NT2/D1 (cell line): ENCODE results near the gene SLC6A19.

ENCODE experiments used
- DNase-seq: peaks from one replicate; pipeline ENCODE4 v3.0.0-alpha.2; 2011; ENCODE audit warnings: low read depth, low spot score
- H3K27me3 ChIP-seq: 2 replicates; pipeline ENCODE4 v1.6.0; 2011; ENCODE audit warnings: mild to moderate bottlenecking; ENCODE audit not compliant: insufficient read length, insufficient read depth
- H3K36me3 ChIP-seq: 2 replicates; pipeline ENCODE4 v1.6.1; 2011; ENCODE audit warnings: mild to moderate bottlenecking, low read length, mixed read lengths; ENCODE audit not compliant: insufficient read depth, insufficient read length
- H3K4me1 ChIP-seq: 2 replicates; pipeline ENCODE4 v1.5.1; 2011; ENCODE audit not compliant: insufficient read depth, insufficient read length
- H3K4me3 ChIP-seq: 2 replicates; pipeline ENCODE4 v1.5.1; 2011; ENCODE audit warnings: low read depth; ENCODE audit not compliant: insufficient read length
- H3K9ac ChIP-seq: 2 replicates; pipeline ENCODE4 v1.6.0; 2011; ENCODE audit warnings: low read depth; ENCODE audit not compliant: insufficient read length
- H3K9me3 ChIP-seq: 2 replicates; pipeline ENCODE4 v1.5.1; 2011; ENCODE audit warnings: mild to moderate bottlenecking, low read length; ENCODE audit not compliant: insufficient read depth
- SUZ12 ChIP-seq: IDR thresholded peaks from 2 replicates; pipeline ENCODE4 v1.6.1; 2011; ENCODE audit not compliant: insufficient read length, insufficient read depth; ENCODE audit errors: extremely low read depth
- YY1 ChIP-seq: IDR thresholded peaks from 2 replicates; pipeline ENCODE4 v1.6.1; 2011; ENCODE audit not compliant: insufficient read length, insufficient read depth
- ZNF274 ChIP-seq: IDR thresholded peaks from 2 replicates; pipeline ENCODE4 v1.6.1; 2011; ENCODE audit warnings: mild to moderate bottlenecking, low read depth, low read length

Gene SLC6A19

DNA sequence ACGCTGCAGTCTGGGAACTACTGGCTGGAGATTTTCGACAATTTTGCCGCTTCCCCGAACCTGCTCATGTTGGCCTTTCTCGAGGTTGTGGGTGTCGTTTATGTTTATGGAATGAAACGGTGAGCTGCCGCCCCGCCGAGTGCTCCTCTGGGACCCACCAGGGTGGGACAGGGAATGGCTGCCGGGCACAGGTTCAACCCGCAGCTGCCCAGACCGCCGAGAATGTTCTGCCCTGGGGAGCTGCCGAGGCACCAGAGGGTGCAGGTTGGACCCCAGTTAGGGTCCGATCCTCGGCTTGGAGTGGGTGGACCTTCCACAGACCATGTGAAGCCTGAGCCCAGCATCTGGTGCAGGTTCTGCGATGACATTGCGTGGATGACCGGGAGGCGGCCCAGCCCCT lies 42.9 kb downstream of the SLC6A19 start:
- Histone ChIP-seq H3K36me3 (no peaks in the 10 kb centered on the region), H3K9me3 (no peaks in the 10 kb centered on the region), H3K4me1 (peaks cover 4% of the 10 kb centered on the region), H3K4me3 (no peak overlapping the region), H3K27me3 (no peaks in the 10 kb centered on the region), H3K9ac (no peak overlapping the region)
- TF ChIP-seq ZNF274 (no peak), SUZ12 (no peak), YY1 (no peak)
- DNase-seq = no peak

DNA sequence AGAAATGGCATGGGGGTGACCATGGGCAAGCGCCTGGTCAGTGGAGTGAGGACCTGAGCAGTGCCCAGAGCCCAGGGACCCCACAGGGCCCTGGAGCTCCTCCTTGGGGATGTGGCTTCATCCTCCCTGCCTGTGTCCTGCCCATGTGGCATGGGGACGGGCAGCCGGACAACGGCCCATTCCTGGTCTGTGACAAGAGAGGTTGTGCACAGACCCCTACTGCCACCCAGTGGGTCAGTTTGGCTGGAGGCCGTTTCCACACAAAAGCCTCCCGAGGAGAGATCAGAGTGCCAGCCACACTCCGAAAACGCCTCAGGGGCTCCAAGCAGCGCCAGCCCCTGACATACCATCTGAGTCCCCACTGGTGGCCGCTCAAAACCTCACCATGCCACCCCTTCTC lies 43.6 kb downstream of the SLC6A19 start:
- TF ChIP-seq YY1 (no peak), SUZ12 (no peak), ZNF274 (no peak)
- Histone ChIP-seq H3K4me1 (peaks cover 4% of the 10 kb centered on the region), H3K9me3 (no peaks in the 10 kb centered on the region), H3K9ac (no peak overlapping the region), H3K36me3 (no peaks in the 10 kb centered on the region), H3K27me3 (no peaks in the 10 kb centered on the region), H3K4me3 (no peak overlapping the region)
- DNase-seq = no peak

DNA sequence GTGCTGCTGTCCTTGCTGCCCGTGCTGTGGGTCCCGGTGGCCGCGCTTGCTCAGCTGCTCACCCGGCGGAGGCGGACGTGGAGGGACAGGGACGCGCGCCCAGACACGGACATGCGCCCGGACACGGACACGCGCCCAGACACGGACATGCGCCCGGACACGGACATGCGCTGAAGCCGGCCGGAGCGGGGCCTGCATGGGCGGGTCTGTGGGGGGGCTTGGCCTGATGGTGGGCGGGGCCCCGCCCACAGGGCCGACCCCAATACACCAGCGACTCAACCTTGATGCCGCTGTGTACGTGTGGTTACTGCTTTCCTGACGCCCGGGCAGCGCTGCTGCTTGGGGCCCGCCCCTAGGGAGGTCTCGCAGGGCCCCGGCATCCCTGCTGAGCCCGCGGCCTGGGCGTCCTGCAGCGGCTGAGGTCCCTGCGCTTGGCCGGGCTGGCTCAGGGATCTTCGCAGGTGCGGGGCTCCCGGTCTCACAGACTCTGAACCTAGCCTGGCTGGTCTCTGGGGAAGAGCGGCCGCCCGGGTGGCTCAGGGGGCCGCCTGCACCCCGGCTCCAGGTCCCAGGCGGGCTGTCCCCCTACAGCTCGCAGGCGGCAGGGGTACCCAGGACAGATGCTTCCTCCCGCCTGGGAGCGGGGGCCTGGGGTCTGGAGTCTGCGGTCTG lies 44.6 kb downstream of the SLC6A19 start:
- peaks cover 4% of the 10 kb centered on the region for H3K4me1 ChIP-seq
- no peak overlapping the region for H3K9ac ChIP-seq
- H3K9me3 ChIP-seq = no peaks in the 10 kb centered on the region
- H3K36me3 ChIP-seq = no peaks in the 10 kb centered on the region
- H3K4me3 ChIP-seq = no peak overlapping the region
- no peak for DNase-seq
- H3K27me3 ChIP-seq = no peaks in the 10 kb centered on the region
- no peak for TF ChIP-seq YY1
- TF ChIP-seq ZNF274 = no peak
- no peak for TF ChIP-seq SUZ12

DNA sequence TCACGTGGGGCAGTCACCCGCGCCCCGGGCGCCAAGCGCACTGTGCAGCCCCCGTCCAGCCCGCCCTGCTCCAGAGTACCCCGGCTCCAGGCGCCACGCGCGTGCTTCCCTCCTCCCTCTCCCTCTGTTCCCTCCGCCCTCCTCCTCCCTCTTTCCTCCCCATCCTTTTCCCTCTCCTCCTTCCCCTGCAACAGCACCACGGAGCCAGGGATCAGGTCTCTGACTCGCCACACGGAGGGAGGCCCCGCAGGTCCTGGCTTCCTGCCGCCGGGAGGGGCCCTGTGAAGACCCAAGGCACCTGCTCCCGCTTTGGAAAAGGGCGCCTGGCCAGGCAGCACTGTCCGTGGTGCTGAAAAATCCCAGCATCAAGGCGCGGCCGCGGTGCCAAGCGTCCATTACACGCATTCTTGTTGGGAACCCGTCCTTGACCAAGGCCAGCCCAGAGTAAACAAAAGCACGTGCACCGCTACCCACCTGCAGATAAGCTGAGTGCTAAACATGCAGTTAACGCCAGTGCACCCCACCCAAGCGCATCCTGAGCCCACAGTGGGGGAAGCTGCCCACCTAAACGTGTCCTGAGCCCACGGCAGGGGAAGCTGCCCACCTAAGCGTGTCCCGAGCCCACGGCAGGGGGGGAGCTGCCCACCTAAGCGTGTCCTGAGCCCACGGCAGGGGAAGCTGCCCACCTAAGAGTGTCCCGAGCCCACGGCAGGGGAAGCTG lies 45.5 kb downstream of the SLC6A19 start:
- TF ChIP-seq ZNF274 (no peak), YY1 (no peak), SUZ12 (no peak)
- H3K9ac ChIP-seq = no peak overlapping the region
- no peaks in the 10 kb centered on the region for H3K36me3 ChIP-seq
- H3K4me1 ChIP-seq = peaks cover 4% of the 10 kb centered on the region
- H3K4me3 ChIP-seq = no peak overlapping the region
- no peaks in the 10 kb centered on the region for H3K27me3 ChIP-seq
- H3K9me3 ChIP-seq = no peaks in the 10 kb centered on the region
- peak; percentile 33 for DNase-seq

DNA sequence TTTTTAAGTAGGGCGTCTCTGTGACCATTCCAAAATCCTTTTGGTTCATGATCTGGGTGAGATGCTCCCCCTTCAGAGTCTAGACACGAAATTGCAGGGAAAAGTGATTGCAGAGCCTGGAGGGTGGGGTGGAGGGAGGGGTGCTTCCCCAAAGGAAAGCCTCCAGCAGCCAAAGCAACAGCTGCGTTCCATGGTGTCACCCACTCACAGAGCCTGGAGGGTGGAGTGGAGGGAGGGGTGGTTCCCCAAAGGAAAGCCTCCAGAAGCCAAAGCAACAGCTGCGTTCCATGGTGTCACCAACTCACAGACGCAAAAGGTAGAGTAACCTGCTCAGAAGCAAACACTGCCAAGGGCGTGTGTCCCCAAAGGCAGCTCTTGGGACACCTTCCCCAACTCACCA lies 46.4 kb downstream of the SLC6A19 start:
- Histone ChIP-seq H3K4me1 (peaks cover 4% of the 10 kb centered on the region), H3K9ac (no peak overlapping the region), H3K36me3 (no peaks in the 10 kb centered on the region), H3K9me3 (no peaks in the 10 kb centered on the region), H3K27me3 (no peaks in the 10 kb centered on the region), H3K4me3 (no peak overlapping the region)
- TF ChIP-seq SUZ12 (no peak), ZNF274 (no peak), YY1 (no peak)
- no peak for DNase-seq

DNA sequence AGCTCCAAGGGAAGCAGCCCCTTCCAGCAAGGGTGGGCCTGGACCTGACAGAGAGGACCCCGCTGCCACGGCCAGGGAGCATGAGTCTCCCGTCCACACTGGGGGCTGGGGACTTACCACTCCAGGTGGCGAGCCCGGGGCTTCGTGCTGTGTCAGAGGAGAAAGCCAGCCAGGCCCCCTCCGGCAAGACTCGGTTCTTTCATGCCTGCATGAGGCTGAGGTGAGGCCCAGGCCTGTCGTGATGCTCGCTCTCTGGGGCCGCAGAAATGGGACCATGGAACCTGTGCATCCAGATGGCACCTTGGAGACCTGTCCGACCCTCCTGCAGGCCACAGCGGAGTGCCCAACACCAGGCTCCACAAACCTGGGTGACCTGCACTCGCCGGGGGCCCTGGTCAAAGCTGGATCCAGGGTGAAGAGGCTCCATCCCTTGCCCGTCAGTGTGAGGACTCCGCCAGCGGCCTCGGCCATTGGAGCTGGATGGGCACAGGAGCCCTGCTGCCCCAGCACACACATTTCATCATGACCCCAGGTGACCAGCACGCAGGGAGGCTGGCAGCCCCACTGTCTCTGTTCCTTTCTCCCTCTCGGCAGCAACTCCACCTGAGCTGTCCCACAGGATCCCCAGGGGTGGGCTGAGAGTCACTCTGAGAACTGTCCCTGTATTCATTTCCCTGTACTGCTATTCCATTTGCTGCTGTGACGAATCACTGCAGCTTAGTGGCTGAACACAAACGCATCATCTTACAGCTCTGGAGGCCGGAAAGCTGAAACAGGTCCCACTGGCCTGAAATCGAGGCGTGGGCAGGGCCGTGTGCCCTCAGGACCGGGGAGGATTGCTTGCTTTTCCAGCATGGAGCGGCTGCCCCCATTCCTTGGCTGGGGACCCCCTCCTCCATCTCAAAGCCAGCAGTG lies 48.2 kb downstream of the SLC6A19 start:
- no peak overlapping the region for H3K9ac ChIP-seq
- TF ChIP-seq ZNF274 (no peak), YY1 (no peak), SUZ12 (no peak)
- H3K36me3 ChIP-seq = no peaks in the 10 kb centered on the region
- H3K4me3 ChIP-seq = no peak overlapping the region
- H3K4me1 ChIP-seq = no peaks in the 10 kb centered on the region
- DNase-seq = no peak
- no peaks in the 10 kb centered on the region for H3K27me3 ChIP-seq
- H3K9me3 ChIP-seq = no peaks in the 10 kb centered on the region
